GM21381 (cell line): ENCODE measurements around the gene AK8.

Source experiments
- ATAC-seq: cut with Tn5 transposase; IDR thresholded peaks from one replicate; pipeline ENCODE4 v1.9.1; 2021; ENCODE audit warnings: mild to moderate bottlenecking, moderate library complexity; ENCODE audit not compliant: unreplicated experiment

The AK8 gene

DNA sequence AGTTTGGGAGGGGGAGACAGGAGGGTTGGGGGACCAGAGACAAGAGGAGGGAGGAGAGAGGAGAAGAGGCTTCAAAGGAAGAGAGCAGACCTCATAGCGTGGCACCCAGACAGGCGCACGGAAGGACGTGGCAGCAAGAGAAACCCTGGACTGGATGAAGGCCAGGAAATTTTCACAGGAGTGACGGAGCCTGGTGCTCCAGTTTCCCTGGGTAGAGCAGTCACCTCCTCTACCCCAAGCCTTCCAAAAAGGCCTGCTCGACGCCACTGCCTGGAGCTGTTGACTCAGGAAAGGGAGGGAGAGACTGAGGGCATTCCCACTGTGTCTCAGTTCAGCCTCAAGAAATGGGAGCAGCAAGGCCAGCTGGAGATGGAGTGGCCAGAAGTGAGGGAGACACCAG is 19.3 kb downstream of the AK8 start:
- no peak for ATAC-seq

DNA sequence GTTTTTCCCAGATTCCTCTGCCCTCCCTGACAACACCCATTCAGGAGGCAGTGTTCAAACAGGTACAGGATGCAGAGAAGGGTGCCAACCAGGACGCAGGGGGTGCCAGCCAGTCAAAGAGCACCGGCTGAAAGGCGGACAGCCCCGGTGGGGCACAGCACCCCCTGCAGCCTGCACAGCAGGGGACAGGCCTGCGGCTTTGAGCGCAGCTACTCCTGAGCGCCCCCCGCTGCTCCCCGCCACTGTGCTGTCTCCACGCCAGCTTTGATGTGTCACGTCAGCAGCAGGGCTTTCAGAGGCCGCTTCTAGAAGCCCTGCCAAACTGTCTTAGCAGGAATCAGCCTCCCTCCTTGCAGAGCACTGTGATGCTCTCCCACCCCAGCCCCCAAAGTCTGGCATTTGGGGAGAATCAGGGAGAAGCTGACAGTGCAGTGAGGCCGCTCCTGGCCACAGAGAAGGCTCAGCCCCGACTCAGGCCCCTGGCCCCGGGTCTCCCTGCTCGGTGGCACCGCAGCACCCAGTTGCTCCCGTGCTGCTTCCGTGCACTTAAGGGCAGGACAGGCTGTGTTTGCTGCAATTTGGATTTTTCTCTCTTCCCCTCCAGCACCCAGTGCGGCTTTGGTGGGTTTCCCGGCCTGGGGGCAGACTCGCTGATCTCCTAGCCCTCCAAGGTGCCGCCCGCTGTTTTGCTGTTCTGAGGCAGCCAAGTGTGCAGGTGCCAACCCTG is 20.3 kb downstream of the AK8 start:
- no peak for ATAC-seq

DNA sequence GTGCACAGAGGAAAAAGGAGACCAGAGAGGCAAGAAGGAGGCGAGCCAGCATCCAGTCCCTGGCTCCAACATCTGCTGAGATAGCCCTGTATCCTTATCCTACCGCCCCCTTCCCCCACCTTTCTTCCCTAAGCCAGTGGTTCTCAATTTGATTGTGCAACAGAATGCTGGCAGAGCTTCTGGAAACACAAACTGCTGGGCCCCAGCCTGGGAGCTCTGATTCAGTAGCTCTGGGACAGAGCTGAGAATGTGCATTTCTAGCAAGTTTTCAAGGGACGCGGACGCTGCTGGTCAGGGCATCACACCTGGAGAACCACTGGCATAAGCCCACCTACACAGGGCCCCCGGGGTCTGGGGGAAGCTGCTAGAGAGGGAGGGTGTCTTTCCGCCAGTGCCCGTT is 21.1 kb downstream of the AK8 start:
- no peak for ATAC-seq

DNA sequence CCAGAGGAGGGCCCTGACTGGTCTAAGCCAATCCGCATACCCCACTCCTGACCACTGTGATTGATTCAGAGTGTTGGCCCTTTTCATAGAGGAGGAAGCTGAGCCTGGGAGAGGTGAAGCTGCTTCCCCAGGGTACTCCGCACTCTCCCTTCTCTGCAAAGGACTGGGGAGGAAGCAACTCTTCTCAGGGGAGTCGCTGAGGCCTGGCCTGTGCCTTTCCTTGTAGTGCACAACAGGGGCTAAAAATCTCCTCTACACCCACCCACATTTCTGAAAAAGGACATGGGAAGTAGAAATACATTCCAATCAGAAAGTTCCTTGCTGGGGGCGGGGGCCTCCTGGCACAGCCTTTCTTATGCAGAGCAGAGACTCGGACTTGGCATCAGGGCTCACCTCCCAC is 22.2 kb downstream of the AK8 start:
- ATAC-seq: no peak

DNA sequence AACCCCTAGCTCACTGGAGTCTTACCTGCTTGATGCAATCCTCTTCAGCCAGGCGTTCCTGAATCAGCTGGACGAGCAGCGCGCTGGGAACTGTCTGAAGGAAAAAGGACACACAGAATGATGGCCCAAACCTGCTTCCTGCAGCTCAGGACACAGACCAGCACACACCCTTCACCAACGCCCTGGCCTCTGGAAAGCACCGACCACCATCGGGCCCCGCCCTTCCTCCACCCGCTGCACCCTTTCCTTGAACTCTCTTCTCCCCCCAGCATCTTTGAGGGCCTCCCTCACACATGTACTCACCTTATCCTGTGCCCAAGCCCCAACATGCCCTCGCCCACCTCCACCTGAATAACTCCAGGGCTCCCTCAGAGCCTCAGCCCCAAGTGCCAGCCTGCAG is 23.3 kb downstream of the AK8 start:
- ATAC-seq: no peak

DNA sequence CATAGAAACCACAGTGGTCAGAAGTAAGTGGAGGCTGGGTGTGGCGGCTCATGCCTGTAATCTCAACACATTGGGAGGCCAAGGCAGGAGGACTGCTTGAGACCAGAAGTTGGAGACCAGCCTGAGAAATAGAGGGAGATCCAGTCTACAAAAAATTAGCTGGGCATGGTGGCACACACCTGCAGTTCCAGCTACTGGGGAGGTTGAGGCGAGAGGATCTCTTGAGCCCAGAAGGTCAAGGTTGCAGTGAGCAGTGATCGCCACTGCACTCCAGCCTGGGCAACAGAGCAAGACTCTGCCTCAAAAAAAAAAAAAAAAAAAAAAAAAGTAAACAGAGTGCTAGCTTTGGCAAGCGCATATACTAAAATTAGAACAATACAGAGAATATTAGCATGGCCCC is 24.6 kb downstream of the AK8 start:
- no peak for ATAC-seq

DNA sequence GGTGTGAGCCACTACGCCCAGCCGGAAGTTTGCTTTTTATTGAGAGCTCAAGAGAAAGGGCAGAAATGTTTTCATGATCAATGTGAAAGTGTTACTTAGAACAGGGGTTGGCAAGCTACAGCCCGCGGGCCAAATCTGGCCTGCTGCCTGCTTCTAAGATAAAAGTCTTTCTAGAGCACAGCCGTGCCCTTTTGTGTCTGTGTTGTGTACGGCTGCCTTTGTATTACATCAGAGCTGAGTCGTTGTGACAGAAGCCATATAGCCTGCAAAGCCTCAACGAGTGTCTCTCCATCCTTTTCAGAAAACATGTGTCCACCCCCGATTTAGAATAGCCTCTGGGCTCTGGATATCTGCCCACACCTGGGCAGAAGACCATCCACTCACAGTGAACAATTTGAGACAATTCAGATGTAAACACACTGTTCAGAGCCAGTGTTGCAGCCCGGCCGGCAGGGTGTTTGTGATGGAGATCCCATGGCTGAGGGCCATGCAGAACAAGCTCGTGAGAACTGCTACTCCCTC is 28.8 kb downstream of the AK8 start:
- ATAC-seq: no peak

DNA sequence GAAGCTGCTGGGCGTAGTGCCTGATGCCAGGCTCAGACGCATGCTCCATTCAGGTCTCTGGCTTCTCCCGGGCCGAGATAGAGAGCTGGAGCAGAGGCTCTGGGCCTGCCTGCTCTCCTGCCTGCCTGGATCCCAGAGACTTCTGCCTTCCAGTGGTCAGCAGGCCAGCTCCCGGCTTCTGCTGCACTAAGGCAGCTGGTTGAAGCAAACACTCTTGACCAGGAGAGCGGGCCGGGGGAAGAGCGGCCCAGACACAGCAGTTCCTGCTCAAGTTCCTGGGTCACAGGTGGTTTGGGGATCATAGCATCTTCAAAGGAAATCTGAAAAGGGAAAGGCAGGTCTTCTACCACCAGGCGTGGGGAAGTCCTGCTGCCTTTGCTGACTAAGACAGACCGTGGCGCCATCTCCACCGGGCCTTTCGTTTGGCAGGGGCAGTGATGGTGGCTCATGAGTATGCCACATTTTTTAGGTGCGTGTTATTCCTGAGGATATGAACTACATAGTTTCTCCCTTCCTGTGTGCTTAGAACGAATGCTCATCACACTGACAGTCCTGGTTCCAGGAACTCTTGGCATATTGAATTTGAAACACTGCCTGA is 31.1 kb downstream of the AK8 start:
- ATAC-seq: no peak

DNA sequence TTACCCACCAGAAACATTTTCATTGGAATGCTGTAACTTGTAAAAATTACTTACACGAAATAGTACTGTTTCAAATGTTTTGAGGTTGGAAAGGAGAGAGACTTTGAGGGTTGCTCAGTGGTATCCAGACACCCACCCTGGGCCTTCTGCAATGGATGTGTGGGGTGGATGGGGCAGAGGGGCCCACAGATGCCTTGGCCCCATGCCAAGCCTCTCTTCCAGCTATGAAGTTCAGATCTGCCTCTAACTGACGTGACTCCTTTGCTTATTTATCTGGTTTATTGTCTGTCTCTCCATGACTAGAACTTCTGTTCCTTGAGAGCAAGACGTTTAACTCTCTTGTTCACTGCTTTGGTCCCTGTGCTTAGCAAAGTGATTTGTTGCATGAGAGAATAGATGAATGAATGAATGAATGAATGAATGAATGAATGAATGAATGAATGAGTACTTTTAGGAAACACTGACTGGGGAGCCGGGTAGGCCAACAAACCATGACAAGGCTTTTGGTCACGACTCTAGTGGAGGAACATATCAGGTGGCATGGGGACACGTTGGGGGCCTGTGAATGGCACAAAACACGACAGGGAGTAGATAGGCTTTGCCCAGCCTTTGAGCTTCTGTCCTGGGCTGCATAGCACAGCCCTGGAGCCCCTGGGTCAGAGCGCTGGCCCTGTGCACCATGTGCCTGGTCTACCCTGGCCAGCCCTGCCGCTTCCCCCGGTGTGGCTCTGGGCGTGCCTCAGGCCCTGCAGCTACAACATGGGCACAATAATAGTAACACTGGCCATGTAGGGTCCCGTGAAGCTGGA is 31.8 kb downstream of the AK8 start:
- no peak for ATAC-seq

DNA sequence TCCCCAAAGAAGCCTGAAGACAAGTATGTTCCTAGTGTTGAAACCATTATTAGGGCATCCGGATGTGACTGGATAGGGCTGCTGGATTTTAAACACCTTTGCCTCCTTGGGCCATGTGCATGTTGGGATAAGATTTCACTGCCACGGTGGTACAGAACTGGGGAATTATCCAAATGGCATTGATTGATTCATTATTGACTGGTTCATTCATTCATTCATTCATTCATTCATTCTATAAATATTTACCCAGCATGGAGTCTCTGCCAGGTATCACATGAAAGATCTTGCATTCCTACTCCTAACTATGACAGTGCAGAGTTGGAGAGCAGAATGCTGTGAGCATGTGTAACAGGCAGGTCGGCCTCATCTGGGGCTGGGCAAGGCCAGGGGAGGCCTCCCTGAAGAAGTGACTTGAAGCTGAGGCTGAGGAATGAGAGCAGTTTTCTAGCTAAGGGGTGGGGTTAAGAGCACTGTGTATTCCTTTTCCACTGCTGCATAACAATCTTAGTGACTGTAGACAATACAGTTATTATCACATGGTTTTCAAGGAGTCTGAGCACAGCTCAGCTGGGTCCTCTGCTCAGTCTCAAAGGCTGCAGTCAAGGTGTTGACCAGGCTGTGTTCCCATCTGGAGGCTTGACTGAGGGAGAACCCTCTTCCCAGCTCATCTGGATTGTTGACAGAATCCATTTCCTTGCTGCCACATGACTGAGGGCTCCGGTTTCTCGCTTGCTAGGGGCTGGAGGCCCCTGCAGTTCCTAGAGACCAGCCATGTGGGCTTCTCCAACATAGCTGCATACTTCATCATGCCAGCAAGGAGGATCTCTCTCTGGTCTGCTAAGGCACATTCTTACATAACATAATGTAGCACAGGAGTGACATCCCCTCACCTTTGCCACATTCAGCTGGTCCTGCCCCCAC is 35.7 kb downstream of the AK8 start:
- ATAC-seq: no peak

DNA sequence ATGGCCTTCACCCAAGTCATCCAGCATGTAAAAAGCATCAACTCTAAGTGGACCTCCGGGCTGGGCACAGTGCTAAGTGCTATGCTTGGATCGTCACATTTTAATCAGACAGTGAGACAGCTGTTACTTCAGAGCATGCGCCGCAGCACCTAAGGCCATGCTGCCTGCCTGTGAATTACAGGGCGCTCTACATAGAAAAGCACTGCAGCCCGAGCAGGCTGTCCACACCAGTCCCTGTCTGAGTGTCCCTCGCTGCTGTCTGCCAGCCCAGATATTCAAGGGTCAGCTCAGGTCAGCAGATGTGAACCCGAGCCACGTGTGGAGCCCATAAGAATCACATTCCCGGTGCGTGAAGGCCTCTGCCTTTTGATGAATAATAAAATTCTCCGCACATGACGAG is 37.1 kb downstream of the AK8 start:
- no peak for ATAC-seq

DNA sequence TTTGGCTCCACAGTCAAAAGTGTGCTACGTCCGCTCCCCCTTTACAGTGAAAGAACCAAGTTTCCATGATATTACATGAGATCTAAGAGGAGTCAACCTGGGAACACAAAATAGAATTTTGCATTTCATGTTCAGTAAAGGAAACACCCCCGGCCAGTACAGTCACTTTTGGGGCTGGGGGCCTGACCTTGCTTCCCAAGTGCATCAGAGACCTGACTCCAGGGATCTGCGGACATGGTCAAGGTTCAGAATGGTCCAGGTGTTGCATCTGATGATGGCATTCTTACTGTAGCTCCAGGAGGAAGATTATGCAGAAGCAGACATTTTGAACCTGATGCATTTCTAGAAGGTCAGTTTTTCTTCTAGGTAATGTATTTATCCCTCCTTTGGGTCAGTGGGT is 39.8 kb downstream of the AK8 start:
- ATAC-seq: no peak

DNA sequence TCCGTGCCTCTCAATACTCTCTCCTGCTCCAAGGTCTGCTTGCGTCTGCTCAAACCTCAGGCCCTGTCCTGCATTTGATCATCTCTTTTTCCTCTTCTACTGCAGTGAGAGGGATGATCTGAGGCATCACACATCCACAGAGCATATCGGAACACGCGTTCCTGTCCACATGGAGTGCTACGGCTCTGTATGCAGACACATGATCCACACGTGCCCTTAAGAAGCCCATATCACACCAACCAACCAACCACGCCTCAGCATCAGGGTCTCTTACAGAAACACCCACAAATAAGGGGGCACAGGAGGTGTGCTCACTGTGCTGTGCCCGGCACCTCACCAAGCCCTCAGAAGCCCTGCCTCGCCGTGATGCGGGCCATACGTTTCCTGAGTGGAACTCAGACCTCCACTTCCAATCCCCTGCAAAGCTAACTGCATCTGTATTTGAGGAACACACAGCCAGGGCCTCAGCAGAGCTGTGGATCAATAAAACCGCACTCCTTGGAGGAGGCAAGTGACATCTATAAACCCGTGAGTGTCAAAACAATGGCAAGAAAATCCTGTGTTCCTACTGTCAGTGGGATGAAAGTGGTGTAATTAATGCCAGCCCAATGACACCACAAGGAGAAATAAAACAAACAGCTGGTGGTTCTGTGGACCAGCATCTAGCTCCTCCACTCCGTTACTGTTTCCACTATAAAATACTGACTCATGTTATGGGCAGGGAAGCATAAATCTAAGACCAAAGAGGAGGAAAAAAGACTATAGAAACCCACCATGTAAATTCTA is 40.4 kb downstream of the AK8 start:
- ATAC-seq: no peak

DNA sequence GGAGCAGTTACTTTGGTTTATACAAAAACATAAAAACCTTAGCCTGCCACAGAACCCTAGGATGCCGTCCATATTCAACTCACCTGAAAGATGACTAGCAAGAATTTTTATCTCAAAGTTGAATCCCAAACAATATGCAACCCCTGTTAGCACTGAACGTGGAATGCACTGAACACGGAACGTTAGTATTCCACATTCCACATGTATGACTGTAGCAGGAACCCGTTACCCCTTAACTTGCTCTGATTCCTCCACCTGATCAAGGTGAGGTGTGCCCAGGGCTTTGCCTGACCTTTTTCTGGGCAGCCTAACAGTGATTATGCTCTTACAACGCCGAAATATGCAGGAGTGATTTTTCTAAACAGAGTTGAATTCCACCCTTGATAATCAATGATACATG is 43.7 kb downstream of the AK8 start:
- no peak for ATAC-seq

DNA sequence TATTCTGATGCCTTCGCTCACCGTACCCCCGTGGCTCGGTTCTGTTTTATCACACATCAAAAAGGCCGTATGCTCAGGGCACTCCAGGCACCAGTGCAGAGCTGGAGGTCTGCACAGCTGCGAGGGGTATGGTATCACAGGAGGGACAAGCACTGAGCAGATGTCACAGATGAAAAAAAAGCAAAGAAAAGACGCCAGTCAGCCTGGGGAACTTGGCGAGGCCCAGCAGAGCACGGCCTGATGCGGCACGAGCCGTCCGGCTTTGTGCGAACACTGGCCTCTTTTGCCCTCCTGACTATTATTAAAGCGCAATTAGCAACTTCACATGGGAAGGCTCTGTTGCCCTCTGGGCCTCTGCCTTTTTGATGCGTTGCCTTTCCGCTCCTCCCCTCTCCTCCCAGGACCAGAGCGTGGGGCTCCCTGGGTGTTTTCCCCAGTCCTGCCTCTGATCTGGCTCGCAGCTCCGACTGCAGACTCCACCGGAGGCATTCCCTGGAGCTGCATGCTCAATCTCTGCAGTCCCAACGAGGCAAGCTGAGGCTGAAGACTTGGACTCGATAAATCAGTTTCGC is 44.4 kb downstream of the AK8 start:
- ATAC-seq: no peak

DNA sequence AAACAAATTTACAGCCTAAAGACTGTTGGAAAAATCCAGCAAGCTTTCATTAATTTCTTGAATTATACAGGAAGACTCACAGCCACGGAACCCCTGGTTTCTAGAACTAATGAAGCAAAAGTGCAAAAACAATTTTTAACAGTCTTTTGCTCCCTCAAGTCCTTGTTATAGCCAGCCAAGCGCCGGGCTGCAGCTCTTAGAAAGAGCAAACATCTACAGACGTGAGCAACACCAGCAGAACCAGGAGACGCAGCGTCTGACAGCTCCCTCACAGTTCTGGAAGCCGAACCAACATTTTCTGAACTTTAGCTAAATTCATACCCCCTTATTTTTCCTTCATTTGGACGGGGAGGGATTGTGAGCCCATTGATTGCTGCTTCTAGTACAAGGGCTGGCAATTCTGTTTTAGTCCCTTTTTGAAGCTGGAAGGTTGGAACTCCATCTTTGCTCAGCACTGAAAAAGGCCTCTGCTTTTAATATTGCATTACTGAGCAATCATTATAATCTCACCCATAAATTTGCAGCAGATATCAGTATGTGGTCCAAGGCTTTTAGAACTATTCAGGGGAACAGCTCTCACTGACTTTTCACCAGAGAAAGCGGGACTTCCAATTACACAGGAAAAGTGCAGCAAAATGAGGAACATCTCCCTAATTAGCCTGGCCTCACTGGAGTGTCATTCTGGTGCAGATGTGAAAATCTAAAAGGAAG is 45.8 kb downstream of the AK8 start:
- no peak for ATAC-seq

DNA sequence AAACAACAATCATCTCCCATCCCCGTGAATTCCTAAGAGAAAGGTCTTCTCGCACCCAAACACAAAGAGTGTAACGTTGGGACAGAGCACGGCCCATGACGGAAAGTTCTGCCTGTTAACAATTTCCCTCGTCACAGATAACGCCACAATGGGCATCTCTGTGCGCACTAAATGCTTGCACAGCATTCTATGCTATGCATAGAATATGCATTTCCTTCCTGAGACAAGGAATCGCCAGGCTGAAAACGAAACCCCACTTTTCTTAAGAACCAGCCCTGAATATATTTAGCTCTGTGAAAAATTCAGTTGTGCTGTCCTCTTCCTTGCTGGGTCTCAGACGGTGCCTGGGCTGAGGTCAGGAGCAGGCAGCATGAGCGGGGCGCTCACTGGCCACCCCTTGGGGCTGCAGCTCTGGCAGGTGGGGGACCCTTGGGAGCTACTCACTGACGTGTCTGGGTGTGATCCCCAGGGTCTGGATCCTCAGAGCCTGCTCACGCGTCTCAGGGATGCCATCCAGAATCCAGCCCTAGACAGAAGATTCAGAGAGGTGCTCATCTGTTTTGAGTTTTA is 49.8 kb downstream of the AK8 start:
- ATAC-seq: no peak

DNA sequence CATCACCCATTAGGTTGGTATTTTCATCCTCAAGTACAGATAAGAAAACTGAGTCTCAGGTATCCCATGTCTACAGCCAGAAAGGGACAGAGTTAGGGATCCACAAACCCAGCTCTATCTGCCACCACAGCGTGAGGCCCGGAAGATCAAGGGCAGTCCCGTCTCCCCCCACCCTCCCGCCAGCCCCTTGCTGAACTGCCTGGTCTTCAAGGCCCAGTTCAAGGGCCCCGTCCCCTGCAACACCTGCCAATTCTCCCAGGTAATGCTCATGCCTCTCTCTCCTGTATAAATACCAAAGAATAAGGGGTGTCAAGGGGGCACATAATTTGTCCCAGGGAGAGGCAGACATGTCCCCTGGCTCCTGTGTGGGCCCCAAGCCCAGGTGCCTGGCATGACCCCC is 50.7 kb downstream of the AK8 start:
- no peak for ATAC-seq
